HEK293 (cell line): Measurements from ENCODE around the gene DCC.

Experiments used
- ZBTB21 ChIP-seq: fragments of 450-650 bp; formaldehyde crosslinking; IDR thresholded peaks from 2 replicates; pipeline ENCODE4 v1.5.1; 2017; ENCODE audit warnings: missing biosample characterization, missing genetic modification characterization
- ZNF837 ChIP-seq: fragments of 450-650 bp; formaldehyde crosslinking; IDR thresholded peaks from 2 replicates; pipeline ENCODE4 v1.5.1; 2016; ENCODE audit warnings: missing biosample characterization, missing genetic modification characterization
- TF ChIP-seq, protein P1 (sequence below): fragments of 450-650 bp; formaldehyde crosslinking; IDR thresholded peaks from 2 replicates; pipeline ENCODE4 v1.5.1; 2016; ENCODE audit warnings: missing biosample characterization, missing genetic modification characterization
- TF ChIP-seq, protein P2 (sequence below): fragments of 450-650 bp; formaldehyde crosslinking; IDR thresholded peaks from 2 replicates; pipeline ENCODE4 v1.5.1; 2017; ENCODE audit warnings: missing biosample characterization, missing genetic modification characterization

DNA sequence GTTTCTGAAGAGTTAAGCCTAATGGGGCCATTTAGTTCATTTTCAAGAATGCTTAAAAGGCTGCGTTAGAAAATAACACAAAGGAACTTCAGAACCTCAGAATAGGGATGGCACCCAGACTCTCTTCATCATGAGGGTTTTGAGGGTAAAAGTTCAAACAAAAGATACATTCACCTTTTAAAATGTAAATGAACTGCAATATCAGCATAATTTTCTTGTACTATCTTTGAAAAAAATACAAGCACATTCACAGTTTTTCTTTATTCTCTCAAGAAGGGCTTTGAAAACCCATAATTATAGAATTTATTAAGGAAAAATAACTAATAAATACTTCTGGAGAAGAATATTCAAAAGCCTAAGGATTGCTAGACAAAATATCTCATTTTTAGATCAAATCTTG is 791.0 kb downstream of the DCC start:
- TF ChIP-seq, protein P1, sequence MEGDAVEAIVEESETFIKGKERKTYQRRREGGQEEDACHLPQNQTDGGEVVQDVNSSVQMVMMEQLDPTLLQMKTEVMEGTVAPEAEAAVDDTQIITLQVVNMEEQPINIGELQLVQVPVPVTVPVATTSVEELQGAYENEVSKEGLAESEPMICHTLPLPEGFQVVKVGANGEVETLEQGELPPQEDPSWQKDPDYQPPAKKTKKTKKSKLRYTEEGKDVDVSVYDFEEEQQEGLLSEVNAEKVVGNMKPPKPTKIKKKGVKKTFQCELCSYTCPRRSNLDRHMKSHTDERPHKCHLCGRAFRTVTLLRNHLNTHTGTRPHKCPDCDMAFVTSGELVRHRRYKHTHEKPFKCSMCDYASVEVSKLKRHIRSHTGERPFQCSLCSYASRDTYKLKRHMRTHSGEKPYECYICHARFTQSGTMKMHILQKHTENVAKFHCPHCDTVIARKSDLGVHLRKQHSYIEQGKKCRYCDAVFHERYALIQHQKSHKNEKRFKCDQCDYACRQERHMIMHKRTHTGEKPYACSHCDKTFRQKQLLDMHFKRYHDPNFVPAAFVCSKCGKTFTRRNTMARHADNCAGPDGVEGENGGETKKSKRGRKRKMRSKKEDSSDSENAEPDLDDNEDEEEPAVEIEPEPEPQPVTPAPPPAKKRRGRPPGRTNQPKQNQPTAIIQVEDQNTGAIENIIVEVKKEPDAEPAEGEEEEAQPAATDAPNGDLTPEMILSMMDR (tag by site-specific recombination): no peak
- TF ChIP-seq ZBTB21 (tag by site-specific recombination) (no peak), ZNF837 (tag by site-specific recombination) (no peak)
- TF ChIP-seq, protein P2, sequence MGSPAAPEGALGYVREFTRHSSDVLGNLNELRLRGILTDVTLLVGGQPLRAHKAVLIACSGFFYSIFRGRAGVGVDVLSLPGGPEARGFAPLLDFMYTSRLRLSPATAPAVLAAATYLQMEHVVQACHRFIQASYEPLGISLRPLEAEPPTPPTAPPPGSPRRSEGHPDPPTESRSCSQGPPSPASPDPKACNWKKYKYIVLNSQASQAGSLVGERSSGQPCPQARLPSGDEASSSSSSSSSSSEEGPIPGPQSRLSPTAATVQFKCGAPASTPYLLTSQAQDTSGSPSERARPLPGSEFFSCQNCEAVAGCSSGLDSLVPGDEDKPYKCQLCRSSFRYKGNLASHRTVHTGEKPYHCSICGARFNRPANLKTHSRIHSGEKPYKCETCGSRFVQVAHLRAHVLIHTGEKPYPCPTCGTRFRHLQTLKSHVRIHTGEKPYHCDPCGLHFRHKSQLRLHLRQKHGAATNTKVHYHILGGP (tag by site-specific recombination): no peak
